ENCODE results near the gene CST6.
"Not testable (repeated sequence)": the region's sequence is repeated elsewhere in the genome, so short reads cannot be mapped to it uniquely, and the experiment has no call there.

The CST6 gene

GRCh38 chr11:65983589-65983987 lies 28.2 kb upstream of the CST6 start:
- DNase-seq (ENCODE audit: low spot score): no peak

DNA sequence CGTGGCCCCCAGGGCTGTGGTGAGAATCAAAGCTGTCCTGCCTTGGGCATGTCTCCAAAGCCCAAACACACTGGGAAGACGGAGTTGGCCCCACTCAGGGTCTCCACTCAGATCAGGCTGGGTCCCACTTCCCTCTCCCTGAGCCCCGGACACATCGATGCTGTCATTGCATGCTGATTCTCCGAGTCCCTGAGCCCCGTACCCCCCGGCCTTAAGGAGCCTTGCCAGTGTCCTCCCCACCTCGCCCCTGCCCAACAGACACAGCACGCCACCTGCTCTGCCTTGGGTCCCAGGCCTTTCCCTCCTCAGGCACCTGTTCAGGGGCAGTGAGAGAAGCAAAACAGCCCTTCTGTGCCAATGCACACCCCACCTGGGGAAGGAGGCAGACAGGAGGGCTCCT lies 24.5 kb upstream of the CST6 start:
- no peak for DNase-seq (ENCODE audit: low spot score)

DNA sequence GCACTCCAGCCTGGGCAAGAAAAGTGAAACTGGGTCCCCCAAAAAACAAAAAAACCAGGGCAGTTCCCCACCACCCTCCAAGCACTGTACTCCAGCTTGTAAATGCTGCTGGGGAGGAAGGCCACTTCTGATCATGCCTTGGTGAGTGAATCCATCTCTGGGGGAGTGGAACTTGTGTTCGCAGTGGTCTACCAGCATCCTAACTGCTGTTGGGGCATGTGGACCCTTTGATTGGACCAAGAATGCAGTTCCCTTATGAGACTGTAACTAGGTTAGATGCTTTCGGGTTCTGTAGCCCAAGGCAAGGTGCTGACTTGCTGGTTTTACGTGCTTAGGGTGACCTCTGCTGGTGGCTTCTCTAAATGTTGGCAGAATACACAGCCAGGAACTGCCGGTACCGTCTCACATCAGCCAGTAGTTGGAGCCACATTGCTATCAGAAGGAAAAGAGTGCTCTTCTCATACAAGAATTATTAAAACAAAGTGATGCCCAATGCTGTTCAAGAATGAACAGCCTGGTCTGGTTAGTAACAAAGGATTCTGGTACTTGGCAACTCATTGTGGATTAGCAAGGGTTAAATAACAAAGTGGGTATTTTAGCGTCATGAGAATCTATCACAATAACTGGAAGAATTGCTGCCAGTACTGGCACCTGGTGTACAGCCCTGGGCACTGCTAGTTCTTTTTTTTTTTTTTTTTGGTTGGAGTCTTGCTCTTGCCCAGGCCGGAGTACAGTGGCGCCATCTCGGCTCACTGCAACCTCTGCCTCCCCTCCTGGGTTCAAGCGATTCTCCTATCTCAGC lies 22.8 kb upstream of the CST6 start:
- peak; percentile 91 for DNase-seq (ENCODE audit: low spot score)

- no peak for DNase-seq (ENCODE audit: low spot score)
Measured at GRCh38 chr11:65992056-65992455, 19.8 kb upstream of the CST6 start.

DNA sequence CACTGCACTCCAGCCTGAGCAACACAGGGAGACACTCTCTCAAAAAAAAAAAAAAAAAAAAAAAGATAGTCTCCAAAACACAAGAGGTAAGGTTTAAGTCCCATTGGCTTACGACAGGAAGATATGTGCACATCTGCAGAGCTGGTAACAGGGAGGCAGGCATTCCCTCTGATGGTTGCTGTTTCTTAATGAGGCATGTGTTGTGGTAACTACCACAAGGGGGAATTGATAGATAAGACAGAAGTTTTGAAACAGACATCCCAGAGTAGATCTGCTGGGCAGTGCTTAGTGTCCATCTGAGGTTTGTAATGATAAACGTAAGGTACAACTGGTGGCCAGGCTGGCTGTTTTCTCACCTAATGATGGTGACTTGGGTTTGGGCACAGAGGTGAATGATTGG lies 14.5 kb upstream of the CST6 start:
- DNase-seq (ENCODE audit: low spot score): no peak

GRCh38 chr11:66001942-66002647 lies 9.7 kb upstream of the CST6 start, which contains the start of the genes BANF1 and EIF1AD:
Gene BANF1 (plus strand): TSS chr11:66002503. CDS start chr11:66003251, 748 bp downstream.
Gene EIF1AD (minus strand): TSS chr11:66002157. CDS start chr11:66000389, 1,768 bp downstream.
- DNase-seq (ENCODE audit: low spot score): peak; percentile 95

DNA sequence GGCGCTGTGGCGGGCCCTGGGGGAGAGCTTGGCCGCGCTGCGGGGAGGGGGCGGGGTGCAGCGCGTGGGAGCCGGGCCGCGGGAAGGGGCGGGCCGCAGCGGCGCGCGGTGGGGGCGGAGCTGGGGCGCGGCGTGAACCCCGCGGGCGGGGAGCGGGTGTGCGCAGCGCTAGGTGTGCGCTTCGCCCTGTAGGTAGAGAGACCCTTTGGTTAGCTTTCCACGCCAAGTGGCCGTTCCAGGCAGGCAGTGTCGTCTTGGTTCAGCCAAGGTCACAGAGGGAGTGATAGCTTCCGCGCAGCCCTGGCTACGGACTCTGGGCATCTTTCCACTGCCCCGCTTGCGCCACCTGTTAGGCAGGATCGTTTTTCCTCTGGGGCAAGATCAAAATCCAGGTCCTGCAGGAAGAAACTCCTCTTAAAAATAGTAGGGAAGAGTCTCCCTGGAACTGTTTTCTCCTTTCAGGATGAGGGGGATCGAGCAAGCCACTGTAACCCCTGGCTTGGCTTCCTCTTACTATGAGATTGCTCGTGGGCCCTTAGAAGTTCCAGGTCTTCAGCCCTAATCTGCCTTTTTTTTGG lies 9.1 kb upstream of the CST6 start:
- DNase-seq (ENCODE audit: low spot score): no peak

- no peak for DNase-seq (ENCODE audit: low spot score)
Measured at GRCh38 chr11:66003291-66003690, 8.5 kb upstream of the CST6 start.

DNA sequence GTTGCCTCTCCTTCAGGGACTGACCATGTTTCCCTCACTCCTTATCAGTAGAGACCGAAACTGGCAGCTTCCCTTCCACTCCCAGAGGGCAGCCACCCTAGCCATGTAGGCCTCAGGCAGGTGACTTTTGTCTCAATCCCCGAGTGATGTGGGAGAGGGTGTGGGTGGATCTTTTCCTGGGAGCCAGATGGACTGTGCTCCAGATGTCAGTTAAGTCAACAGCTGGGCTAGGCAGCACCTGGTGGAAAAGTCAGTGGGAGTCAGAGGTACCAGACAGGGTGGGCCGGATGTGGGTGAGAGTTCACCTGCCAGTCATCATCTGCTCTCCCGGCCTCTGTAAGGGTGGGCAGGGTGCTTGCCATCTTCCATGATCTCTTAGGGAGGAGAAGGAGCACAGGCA lies 7.6 kb upstream of the CST6 start:
- DNase-seq (ENCODE audit: low spot score): no peak

GRCh38 chr11:66006134-66006890 lies 5.5 kb upstream of the CST6 start:
- no peak for DNase-seq (ENCODE audit: low spot score)

DNA sequence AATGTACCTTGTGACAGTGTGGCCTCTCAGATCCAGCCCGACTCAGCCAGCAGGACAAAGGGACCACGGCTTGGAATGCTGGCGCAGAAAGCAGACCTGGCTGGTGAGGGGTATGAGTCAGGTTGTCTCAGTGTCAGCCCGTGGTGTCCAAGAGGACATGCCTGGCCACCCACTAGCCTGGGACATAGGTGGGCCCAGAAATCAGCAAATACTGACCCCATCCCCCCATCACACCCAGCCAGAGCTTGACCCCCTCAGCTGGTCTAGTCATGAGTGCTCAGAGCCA lies 5.0 kb upstream of the CST6 start:
- no peak for DNase-seq (ENCODE audit: low spot score)

DNA sequence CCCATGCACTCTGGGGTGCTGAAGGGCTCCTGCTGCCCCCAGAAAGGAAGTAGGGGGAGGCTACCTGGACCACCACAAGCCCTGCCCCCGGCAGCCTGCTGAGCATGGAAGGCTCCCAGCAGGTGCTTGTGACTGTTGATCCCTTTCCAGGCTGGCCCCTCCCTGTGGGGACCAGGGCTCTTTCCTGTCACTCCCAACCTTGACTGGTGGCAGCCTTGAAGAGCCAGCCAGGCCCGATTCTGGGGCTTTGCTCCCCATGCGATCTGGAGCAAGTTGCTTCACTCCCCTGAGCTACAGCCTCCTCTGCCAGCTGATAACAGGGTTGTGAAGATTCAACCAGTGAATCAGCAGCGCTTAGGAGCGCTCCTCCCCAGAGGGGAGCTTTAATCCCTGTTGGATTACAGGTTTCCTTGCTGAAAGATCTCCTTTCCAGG lies 4.6 kb upstream of the CST6 start:
- DNase-seq (ENCODE audit: low spot score): no peak

DNA sequence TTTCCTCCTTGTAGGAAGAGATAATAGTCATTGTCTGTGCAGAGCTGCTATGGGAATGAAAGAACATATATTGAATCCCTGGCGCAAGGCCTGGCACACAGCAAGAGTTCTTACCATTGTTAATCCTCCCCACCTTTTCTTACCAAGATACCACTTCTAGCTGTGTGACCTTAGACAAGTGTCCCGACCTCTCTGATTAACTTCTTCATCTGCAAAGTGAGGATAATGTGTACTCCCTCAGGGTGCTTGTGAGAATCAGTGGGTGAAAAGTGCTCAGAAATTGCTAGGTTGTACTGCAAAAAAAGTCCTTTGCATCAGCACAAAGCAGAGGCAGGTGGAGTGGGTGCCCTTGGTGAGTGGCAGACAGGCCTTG lies 3.7 kb upstream of the CST6 start:
- DNase-seq (ENCODE audit: low spot score): no peak

DNA sequence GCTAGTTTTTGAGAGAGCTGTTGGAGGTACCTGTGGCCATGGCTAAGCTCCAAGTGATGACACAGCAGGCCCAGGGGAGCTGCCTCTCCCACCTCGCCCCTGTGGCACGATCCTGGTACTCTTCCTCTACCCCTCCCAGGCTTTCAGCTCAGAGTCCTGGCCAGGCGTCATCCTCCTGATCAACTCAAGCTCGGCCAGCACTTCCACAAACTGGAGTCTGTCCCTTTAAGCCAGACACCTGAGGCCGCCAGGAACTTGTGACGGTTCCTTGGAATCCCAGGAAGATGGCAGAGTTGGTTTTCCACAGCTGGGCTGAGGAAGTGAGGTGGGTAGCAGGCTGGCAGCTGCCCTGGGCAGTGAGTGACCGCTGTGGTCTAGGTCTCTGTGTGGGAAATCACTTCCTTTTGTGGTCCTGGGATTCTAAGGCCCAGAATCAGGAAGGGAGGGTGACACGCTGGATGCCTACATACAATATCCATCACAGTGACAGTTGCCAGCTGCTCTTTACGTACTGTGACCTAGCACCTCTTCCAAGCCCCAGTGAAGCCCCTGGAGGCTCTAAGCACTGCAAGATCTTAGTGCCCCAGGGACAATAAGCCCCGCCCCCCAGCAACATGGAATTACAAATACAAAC lies 3.2 kb upstream of the CST6 start:
- DNase-seq (ENCODE audit: low spot score): no peak

DNA sequence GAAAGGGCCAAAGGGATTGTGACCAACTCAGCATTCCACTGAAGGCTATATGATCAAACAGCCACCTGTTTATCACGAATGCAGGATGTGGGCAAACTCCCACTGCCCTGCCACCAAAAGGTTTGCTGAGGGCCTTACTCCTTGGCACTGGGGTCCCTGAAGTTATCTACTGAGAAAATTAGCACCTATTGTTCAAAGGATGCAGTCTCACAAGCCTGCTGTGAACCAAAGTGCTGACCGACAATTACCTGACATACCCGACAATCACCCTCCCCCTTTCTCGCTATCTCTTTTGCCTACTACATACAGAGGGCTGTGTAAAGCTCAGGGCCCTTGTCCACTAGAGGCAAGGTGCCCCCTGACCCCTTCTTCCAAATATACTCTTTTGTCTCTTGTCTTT lies 1.8 kb upstream of the CST6 start:
- not testable (repeated sequence) for DNase-seq (ENCODE audit: low spot score)

- DNase-seq (ENCODE audit: low spot score): peak; percentile 65
Measured at GRCh38 chr11:66011239-66011784, 496 bp upstream of the CST6 start.

DNA sequence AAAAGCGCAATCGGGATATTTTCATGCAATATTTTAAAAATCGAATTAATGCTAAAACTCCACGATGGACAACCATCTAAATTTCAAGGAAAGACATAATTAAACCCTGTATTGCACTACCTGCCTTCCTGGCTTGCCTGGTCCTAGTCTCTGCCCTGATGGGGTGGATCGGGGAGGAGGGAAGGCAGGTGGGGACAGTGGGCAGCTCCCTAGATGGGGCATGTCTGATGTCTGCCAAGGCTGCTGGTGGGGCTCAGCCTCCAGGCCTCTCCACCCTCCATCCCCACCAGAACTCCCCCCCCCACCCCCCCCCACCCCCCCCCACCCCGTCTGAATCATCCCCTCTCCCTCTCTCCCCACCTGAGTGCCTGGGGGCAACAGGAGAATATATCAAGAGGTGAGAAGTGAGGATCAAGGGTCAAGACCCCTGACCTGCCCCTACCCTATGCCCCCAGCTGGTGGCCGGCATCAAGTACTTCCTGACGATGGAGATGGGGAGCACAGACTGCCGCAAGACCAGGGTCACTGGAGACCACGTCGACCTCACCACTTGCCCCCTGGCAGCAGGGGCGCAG lies 650 bp downstream of the CST6 start:
- DNase-seq (ENCODE audit: low spot score): no peak

DNA sequence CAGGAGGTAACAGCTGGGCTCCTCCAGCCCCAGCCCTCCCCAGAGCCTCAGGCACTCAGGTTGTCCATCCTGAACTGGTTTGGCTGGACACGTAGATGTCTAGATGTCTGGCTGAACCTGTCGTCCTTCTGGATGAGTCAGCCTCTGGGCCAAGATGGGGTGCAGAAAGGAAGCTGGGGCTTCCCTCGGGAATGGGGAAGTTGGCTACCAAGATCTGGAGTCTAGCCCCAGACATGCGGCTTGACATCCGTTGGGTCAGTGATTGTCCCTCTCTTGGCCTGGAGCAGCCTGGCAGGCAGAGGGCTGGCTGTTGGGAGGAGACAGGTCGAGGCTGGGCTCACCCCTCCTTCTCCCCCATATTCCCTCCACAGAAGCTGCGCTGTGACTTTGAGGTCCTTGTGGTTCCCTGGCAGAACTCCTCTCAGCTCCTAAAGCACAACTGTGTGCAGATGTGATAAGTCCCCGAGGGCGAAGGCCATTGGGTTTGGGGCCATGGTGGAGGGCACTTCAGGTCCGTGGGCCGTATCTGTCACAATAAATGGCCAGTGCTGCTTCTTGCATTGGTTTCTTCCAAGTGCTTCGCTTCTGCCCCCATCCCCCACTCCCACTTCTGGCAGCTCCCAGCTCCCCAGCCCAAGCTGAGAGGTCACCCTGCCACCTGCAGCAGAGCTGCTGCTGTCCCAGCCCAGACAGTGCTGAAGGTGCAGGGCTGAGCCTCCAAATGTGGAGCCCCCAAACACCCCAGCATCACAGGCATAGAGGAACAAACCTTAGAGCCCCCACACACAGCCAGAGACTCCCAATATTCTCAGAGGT lies 1.3 kb downstream of the CST6 start:
- no peak for DNase-seq (ENCODE audit: low spot score)

DNA sequence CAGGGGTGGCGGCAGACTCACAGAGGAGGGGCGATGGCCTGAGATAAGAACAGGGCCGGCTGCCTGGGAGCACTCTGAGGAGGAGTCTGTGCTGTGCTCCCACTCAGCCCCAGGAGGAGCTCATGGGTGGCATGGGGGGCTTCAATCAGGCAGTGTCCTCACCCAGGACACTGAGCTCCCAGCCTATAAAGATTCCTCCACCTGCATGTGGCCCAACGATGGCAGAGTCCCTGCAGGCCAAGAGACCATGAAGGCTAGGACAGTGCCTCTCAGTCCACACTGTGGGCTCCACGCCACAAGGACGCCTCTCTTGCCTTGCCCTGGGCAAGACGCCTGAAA lies 1.9 kb downstream of the CST6 start:
- DNase-seq (ENCODE audit: low spot score): no peak

DNA sequence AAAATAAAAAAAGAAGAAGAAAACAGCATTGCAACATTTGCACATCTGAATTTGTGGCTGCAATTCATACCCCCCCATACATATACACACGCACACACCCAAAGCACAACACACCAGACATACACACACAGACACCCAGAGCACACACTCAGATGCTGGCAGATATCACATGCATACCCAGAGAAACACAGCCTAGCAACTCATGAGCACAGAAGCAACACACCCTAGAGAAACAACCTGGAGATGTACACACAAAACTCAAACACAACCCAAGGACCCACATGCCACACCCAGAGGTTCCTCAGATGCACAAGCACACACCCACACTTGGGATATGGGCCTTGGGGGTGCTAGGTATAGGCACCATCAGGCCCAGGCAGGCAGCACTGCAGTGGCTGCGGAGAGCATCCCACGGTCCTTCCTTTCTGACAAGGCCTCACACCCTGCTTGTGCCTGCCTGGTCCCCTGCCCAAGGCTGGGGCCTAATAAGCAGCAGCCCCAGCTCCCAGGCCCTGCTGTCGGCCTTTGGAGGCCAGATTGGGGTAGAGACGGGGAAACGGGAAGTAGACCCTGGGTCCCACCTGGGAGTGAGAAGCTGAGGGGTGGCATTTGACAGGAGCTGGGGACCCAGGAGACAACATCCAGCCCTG lies 3.1 kb downstream of the CST6 start:
- DNase-seq (ENCODE audit: low spot score): no peak

Data from hepatic stellate cell (primary cell).